ENCODE measurements around the gene EID3. TPM values are rescaled to one million over a fixed set of nuclear protein-coding genes. Genes with fewer than 3 reads are reported as not detected.
"Not testable (repeated sequence)": the region's sequence is repeated elsewhere in the genome, so short reads cannot be mapped to it uniquely, and the experiment has no call there.

EID3 gene
- total RNA-seq, 1 donor from 2014 or later: 9.1 TPM

- TF ChIP-seq POLR2A (IDR thresholded peaks at IDR 0.05) (no peak), CTCF (IDR thresholded peaks at IDR 0.05) (no peak), POLR2AphosphoS5 (IDR thresholded peaks at IDR 0.05; ENCODE audit: insufficient read depth in 1 of 2, low read depth in 1 of 2) (no peak)
- H3K27ac ChIP-seq: no peak overlapping the region
- H3K9me3 ChIP-seq: no peaks in the 10 kb centered on the region
- no peak overlapping the region for H3K4me3 ChIP-seq
- H3K4me1 ChIP-seq: peaks cover 46% of the 10 kb centered on the region
- intact Hi-C loops (cut with DNase I): no loop called here
- H3K36me3 ChIP-seq: peaks cover 0 to 32% of the 10 kb centered on the region in 2 donors
- H3K27me3 ChIP-seq: no peaks in the 10 kb centered on the region
- DNase-seq (ENCODE audit: extremely low spot score in 2 of 2): no peak
These were observed 12.7 kb upstream of the EID3 start for GRCh38 chr12:104290855-104291254.

GRCh38 chr12:104291867-104292524 lies 11.5 kb upstream of the EID3 start:
- no peak overlapping the region for H3K27ac ChIP-seq
- no peaks in the 10 kb centered on the region for H3K27me3 ChIP-seq
- H3K9me3 ChIP-seq: no peaks in the 10 kb centered on the region
- peaks cover 0 to 32% of the 10 kb centered on the region in 2 donors for H3K36me3 ChIP-seq
- no peak for TF ChIP-seq POLR2A (IDR thresholded peaks at IDR 0.05)
- TF ChIP-seq POLR2AphosphoS5 (IDR thresholded peaks at IDR 0.05; ENCODE audit: insufficient read depth in 1 of 2, low read depth in 1 of 2): no peak
- TF ChIP-seq CTCF (IDR thresholded peaks at IDR 0.05): no peak
- DNase-seq (ENCODE audit: extremely low spot score in 2 of 2): no peak
- H3K4me3 ChIP-seq: no peak overlapping the region
- peaks cover 50% of the 10 kb centered on the region for H3K4me1 ChIP-seq
- intact Hi-C loops (cut with DNase I): no loop called here

DNA sequence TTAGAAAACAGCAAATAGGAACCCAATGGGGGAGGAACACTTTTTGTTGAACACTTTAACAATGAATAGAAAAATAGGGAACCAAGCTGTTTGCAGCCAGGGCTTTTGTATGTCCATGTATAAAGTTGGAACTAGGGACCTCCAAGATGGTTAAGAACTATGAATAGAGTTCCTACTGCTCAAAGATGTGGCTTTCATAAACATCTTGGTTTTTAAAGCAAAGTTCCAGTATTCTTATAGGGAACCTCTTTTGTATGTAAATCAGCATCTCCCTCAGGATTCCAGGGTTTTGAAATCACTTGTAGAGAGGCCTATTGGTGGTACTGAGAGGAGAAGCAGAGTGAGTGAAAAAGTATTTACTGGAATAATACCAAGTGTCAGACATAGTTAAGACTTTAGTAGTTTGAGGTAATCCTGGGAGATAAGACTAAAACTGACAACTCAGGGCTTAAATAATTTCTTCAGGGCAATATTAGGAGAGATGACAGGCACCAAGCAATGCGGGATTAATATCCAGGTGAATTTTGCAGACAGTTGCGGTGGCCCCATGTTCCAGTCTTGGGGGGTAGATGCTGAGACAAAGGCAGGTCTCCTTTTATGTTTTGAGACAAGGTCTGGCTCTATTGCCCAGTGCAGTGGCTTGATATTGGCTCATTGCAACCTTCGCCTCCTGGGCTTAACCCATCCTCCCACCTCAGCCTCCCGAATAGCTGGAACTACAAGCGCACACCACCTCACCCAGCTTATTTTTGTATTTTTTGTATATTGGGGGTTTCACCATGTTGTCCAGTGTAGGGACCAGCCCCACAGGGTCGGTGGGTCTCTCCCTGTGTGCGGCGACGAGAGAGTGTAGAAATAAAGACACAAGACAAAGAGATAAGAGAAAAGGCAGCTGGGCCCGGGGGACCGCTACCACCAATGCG lies 10.4 kb upstream of the EID3 start:
- no peaks in the 10 kb centered on the region for H3K27me3 ChIP-seq
- TF ChIP-seq CTCF (IDR thresholded peaks at IDR 0.05) (no peak), POLR2AphosphoS5 (IDR thresholded peaks at IDR 0.05; ENCODE audit: insufficient read depth in 1 of 2, low read depth in 1 of 2) (no peak), POLR2A (IDR thresholded peaks at IDR 0.05) (no peak)
- no peak for DNase-seq (ENCODE audit: extremely low spot score in 2 of 2)
- intact Hi-C loops (cut with DNase I): no loop called here
- peaks cover 0 to 39% of the 10 kb centered on the region in 2 donors for H3K36me3 ChIP-seq
- no peaks in the 10 kb centered on the region for H3K9me3 ChIP-seq
- H3K4me3 ChIP-seq: no peak overlapping the region
- H3K27ac ChIP-seq: no peak overlapping the region
- peaks cover 59% of the 10 kb centered on the region for H3K4me1 ChIP-seq

DNA sequence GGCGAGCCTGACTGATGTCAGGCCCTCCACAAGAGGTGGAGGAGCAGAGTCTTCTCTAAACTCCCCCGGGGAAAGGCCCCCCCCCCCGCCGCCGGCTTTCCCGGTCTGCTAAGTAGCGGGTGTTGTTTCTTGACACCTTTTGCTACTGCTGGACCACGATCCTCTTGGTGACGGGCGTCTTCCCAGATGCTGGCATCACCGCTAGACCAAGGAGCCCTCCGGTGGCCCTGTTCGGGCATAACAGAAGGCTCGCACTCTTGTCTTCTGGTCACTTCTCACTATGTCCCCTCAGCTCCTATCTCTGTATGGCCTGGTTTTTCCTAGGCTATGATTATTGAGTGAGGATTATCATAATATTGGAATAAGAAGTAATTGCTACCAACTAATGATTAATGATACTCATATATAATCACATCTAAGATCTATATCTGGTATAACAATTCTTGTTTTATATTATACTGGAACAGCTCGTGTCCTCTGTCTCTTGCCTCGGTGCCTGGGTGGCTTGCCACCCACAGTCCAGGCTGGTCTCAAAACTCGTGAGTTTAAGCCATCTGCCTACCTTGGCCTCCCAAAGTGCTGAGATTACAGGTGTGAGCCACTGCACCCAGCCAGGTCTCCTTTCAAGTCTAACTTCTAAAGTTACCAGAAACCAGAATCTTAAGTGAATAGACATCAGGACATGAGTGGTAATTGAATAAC lies 9.2 kb upstream of the EID3 start:
- H3K27ac ChIP-seq; H3K9me3 ChIP-seq; intact Hi-C loops (cut with DNase I); H3K4me3 ChIP-seq; DNase-seq (ENCODE audit: extremely low spot score in 2 of 2); H3K27me3 ChIP-seq: not testable (repeated sequence)
- Histone ChIP-seq H3K36me3 (peaks cover 0 to 39% of the 10 kb centered on the region in 2 donors), H3K4me1 (peaks cover 60% of the 10 kb centered on the region)

GRCh38 chr12:104294927-104295668 lies 8.4 kb upstream of the EID3 start:
- intact Hi-C loops (cut with DNase I): loop anchor here (5.0 kb wide), 1 partner anchor 78 kb away; the partner anchor contains the start of gene TXNRD1
- TF ChIP-seq POLR2A (IDR thresholded peaks at IDR 0.05) (no peak), CTCF (IDR thresholded peaks at IDR 0.05) (no peak), POLR2AphosphoS5 (IDR thresholded peaks at IDR 0.05; ENCODE audit: insufficient read depth in 1 of 2, low read depth in 1 of 2) (no peak)
- Histone ChIP-seq H3K9me3 (no peaks in the 10 kb centered on the region), H3K4me3 (no peak overlapping the region), H3K27ac (no peak overlapping the region), H3K27me3 (no peaks in the 10 kb centered on the region), H3K4me1 (peaks cover 59% of the 10 kb centered on the region), H3K36me3 (peaks cover 0 to 35% of the 10 kb centered on the region in 2 donors)
- no peak for DNase-seq (ENCODE audit: extremely low spot score in 2 of 2)
